ENCODE results near the gene GOLGA6L7.

- TF ChIP-seq CTCF (IDR thresholded peaks at IDR 0.05) (no peak), POLR2A (IDR thresholded peaks at IDR 0.05) (no peak)
These were observed 29.8 kb upstream of the GOLGA6L7 start for GRCh38 chr15:28878209-28878608.
